AG09319 (cell line): ENCODE data around the gene MSX1.

Source experiments
- DNase-seq: peaks from one replicate; pipeline ENCODE4 v3.0.0-alpha.2; 2010; ENCODE audit warnings: low read depth; ENCODE audit errors: extremely low read depth
- CTCF ChIP-seq: IDR thresholded peaks from 2 replicates; pipeline ENCODE4 v1.5.1; 2011; ENCODE audit warnings: low read depth, mild to moderate bottlenecking, inconsistent platforms, low read length, moderate library complexity

Gene MSX1

GRCh38 chr4:4831825-4832224, 27.6 kb upstream of the MSX1 start:
- no peak for TF ChIP-seq CTCF

GRCh38 chr4:4836044-4836443, 23.4 kb upstream of the MSX1 start:
- TF ChIP-seq CTCF, result no peak

More at GRCh38 chr4:4831825-4832224, 27.6 kb upstream of the MSX1 start:
- DNase-seq, result no peak

GRCh38 chr4:4837316-4837715, 22.1 kb upstream of the MSX1 start:
- no peak for TF ChIP-seq CTCF
- DNase-seq, result no peak

More at GRCh38 chr4:4836044-4836443, 23.4 kb upstream of the MSX1 start:
- no peak for DNase-seq

GRCh38 chr4:4838051-4838935, 21.2 kb upstream of the MSX1 start:
- no peak for TF ChIP-seq CTCF

GRCh38 chr4:4838936-4839810, 20.3 kb upstream of the MSX1 start:
- TF ChIP-seq CTCF, result no peak
- no peak for DNase-seq

More at GRCh38 chr4:4838051-4838935, 21.2 kb upstream of the MSX1 start:
- no peak for DNase-seq

- no peak for TF ChIP-seq CTCF
- DNase-seq, result no peak
Observed at GRCh38 chr4:4840351-4840750, 19.1 kb upstream of the MSX1 start.

GRCh38 chr4:4841156-4841555, 18.3 kb upstream of the MSX1 start:
- no peak for TF ChIP-seq CTCF
- no peak for DNase-seq
